NK-92 (cell line): Measurements from ENCODE around the gene ENTPD5.
"Not testable (repeated sequence)": the region's sequence is repeated elsewhere in the genome, so short reads cannot be mapped to it uniquely, and the experiment has no call there.

Experiments used
- DNase-seq: peaks from one replicate; lab custom pipeline; 2025; ENCODE audit not compliant: unreplicated experiment; lab: John Stamatoyannopoulos, UW

ENTPD5 gene

DNA sequence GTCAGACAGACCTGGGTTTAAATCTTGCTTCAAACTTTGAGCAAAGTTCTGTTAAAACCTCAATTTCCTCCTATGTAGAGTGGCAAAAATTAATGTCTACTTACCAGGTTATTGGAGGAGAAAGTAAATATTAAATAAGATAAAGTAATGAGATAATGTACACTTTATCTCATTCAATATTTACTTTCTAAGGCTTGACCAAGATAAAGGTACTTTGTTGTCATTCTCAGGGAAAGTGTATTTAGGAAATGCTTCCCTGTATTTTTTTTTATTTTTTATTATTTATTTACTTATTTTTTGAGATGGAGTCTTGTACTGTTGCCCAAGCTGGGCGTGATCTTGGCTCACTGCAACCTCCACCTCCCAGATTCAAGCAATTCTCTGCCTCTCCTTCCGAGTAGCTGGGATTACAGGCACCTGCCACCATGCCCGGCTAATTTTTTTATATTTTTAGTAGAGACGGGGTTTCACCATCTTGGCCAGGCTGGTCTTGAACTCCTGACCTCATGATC lies 73.9 kb downstream of the ENTPD5 start:
- no peak for DNase-seq

DNA sequence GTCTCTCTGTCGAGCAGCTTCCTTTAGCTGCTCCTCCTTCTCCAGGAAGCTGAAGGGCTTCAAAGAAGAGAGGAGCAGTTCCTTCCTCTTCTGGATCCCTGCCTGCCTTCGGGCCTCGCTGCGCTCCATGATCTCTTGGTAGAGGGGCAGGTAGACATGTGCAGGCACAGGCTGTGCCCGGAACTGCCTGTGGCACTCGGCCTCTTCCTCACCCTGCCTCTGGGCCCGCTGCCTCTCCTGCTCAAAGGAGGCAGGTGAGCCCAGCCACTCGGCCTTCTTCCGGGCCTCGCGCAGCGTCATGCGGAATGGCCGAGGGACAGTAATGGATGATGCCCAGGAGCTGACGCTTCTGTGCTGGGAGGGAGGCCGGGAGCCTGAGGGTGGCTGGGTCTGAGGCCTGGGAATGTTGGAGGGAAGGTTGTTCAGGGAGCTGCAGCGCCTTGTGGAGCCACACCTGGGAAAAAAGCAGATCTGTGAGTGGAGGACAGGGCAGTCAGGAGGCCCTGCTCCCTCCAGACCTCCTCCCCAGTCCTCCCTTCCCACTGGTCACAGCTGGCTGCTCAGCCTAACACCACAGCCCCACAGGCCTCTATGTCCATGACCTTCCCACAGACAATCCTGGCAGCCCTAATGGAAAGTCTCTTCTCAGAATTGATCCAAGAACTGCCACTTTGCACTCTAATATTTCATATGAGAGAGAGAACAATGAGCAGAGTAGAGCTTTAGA lies 74.5 kb downstream of the ENTPD5 start:
- DNase-seq = no peak

DNA sequence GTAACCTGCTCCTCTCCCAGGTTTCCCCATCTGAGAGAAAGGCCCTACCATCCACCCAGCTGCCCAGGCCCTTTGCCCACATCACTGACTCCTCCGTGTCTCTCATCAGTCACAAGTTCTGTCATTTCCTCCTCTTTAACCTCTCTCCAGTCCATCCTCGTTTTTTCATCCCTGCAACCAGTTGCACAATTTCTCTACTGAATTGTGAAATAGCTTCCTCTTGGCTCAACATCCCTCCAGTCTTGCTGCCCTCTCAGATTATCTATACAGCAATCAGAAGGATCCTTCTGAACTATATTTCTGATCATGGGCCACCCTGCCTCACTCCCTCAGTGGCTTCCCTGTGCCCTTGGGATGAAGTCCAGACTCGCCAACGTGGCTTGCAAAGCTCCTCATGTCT lies 76.0 kb downstream of the ENTPD5 start:
- DNase-seq = no peak

- DNase-seq = no peak
Observed at GRCh38 chr14:73942180-73942579, 76.9 kb downstream of the ENTPD5 start.

- no peak for DNase-seq
Observed at GRCh38 chr14:73937012-73937411, 82.1 kb downstream of the ENTPD5 start.

DNA sequence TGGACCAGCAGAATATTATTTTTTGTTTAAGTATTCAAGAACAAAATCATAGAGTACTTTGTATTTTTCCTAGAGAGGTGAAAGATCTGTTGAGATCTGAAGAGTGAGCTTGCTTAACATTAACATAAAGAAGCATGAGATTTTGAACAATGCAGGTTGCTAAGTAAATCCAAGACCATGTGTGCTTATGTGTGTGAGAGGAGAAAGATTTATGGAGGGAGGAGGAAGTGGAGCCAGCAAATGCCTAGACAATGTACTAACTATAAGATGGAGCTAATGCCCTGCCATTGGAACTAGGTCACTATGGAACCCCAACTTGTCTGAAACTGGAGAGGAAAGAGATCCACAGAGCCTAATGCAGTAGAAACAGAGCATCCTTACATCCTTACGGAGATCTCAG lies 82.5 kb downstream of the ENTPD5 start:
- no peak for DNase-seq

DNA sequence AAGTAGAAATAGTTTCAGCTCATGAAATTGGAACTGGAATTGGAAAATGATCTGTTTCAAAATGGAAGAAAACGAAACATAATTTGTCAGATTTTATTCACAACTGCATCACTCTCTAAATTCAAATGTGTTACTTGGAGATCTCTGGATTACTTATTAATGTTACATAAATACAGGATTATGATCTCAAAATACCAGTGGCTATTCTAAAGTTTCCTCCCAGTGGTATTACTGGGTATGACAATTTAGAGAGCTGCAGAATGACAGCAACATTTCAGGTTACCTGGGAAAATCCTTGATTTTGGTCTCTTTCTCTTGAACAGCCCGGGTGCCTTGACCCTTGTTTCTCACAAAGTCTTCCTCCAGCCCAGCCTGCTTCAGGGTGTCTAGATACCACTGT lies 83.4 kb downstream of the ENTPD5 start:
- no peak for DNase-seq

- no peak for DNase-seq
Observed at GRCh38 chr14:73924337-73924736, 94.8 kb downstream of the ENTPD5 start.

- not testable (repeated sequence) for DNase-seq
Observed at GRCh38 chr14:73919457-73919856, 99.6 kb downstream of the ENTPD5 start.

GRCh38 chr14:73916324-73916723 lies 102.8 kb downstream of the ENTPD5 start:
- DNase-seq = no peak

- no peak for DNase-seq
Observed at GRCh38 chr14:73913256-73913655, 105.8 kb downstream of the ENTPD5 start.

DNA sequence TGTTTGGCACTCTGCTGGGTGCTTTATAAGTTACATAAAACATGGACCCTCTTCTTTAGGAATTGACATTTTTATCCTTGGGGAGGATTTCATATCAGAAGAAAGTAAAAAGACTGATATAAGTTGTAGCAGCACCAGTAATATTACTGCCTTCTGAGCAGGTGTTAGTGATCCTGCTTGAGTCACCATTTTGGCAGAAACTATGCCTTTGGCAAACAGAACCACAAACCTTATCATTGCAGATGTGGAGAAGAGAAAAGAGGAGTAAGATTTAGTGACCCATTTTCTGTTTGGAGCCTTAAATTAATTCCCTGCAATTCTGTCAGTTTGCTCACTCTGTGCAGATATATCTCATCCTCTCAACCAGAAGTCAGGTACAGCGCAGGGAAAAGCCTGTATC lies 109.4 kb downstream of the ENTPD5 start:
- no peak for DNase-seq
